NCI-H128 (cell line): ENCODE measurements around the gene TOMM20L.
"Not testable (repeated sequence)": the region's sequence is repeated elsewhere in the genome, so short reads cannot be mapped to it uniquely, and the experiment has no call there.

Source experiments
- DNase-seq: peaks from one replicate; lab custom pipeline; 2025; ENCODE audit not compliant: unreplicated experiment; lab: John Stamatoyannopoulos, UW

Gene TOMM20L

DNA sequence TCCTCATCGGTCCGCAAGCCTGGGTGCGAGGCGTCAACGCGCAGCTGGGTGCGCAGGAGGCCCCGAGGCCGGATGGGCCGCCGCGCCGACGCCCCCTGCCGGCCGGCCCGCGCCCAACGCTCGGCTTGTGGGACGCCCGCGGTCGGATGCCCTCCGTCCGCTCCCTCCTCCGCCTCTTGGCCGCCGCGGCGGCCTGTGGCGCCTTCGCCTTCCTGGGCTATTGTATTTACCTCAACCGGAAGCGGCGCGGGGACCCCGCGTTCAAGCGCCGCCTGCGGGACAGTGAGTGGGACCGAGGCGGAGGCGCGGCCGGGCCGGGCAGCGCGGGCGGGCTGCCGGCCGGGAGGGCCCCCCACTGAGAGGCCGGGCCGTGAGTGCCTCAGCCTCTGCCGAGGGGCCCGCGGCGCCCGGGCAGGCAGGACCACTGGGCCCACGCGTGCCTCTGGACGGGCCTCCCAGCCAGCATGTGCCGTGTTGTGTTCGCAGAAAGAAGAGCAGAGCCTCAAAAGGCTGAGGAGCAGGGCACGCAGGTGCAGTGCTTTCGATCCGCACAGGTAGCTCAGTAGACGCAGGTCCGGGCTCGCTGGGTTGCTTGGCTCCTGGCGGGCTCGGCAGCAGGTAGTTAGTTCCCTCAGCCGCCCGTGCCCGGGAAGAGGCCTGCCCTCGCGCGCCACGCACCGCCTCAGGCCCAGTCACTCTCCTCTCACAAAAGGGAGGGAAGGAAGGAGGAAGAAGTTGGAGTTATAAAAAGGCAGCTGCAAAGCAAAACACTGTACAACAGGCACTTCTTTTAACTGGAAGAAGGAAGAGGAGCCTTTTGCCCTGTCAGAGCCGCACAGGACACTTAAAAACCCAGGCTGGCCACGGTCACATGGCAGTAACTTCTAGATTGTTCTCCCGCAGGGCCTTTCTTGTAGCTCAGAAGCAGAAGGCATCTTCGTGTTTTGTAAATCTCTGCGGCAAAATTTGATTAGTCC is at the start of gene TOMM20L:
TSS of gene TOMM20L (plus strand) at position 119 of the 977 bp plus-strand sequence. CDS start at position 147, 28 bp downstream.
- peak; percentile 6 for DNase-seq

DNA sequence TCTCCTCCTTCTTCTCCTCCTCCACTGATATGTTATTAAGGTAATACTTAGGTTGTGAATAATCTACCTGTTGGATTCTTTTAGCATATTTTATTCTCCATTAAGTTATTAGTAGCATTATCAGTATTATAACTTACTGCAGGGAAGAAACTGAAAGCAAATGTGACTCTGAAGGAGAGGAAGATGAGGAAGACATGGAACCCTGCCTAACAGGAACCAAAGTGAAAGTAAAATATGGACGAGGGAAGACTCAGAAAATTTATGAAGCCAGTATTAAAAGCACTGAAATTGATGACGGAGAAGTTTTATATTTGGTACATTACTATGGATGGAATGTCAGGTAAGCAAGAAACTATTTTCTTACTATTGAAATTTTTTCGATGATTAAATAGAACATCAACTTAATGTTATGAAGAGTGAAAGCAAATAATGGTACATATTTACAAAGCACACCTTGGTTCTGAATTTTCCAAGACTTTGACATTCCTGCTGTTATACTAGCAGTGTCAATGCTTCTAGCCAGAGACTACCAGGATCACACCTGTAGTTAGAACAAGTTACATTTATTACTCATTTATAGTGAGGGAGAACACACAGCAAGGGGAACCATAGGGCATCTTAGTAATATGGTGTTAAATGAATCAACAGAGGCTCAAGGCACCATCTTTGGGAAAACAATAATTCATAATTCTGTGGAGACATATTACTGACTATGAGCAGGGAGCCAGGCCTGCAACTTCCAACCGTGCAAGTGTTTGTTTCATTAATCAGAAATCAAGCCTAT is 42.0 kb upstream of the TOMM20L start:
- DNase-seq, result no peak

DNA sequence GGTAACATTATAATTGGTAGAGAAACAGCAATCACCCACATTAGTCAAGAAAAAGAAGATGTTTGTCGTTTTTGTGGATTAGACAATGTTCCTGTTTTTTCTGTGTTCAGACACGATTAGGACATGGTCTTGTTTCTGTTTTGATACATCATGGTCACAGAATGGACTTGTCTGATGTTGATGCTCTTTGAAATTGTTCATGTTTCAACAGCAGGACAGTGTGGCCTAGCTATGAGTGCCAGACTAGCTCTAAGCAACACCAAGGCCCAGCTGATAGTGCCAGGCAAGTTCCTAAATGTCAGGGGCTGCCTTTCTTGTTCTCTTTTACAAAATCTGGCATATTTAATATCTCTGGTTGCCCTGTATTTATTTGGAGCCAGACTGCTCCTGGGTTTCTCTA is 40.9 kb upstream of the TOMM20L start:
- no peak for DNase-seq

DNA sequence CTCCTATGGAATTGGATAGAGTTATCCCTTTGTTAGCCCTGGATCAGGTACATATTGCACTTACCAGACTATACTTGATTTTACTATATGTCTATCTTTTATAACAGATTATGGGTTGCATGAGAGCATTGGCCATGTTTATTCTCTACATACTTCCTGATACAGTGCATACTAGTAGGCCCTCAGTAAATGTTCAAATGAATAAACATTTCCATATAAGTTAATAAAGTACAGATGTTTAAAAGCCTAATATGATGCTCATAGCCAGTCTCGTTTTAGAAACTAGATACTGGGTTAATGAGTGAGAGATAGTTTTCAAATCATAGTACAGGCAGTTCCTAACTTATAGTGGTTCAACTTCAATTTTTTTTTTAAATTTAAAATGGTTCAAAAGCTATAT is 39.5 kb upstream of the TOMM20L start:
- DNase-seq, result no peak

DNA sequence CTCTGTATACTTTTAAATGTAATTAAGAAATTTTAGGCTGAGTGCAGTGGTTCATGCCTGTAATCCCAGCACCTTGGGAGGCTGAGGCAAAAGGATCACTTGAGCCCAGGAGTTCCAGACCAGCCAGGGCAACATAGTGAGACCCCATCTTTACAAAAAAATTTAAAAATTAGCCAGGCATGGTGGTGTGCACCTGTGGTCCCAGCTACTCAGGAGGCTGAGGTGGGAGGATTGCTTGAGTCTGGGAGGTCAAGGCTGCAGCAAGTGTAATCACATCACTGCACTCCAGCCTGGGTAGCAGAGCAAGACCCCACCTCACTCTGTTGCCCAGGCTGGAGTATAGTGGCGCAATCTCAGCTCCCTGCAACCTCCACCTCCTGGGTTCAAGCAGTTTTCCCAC is 33.5 kb upstream of the TOMM20L start:
- DNase-seq, result not testable (repeated sequence)

DNA sequence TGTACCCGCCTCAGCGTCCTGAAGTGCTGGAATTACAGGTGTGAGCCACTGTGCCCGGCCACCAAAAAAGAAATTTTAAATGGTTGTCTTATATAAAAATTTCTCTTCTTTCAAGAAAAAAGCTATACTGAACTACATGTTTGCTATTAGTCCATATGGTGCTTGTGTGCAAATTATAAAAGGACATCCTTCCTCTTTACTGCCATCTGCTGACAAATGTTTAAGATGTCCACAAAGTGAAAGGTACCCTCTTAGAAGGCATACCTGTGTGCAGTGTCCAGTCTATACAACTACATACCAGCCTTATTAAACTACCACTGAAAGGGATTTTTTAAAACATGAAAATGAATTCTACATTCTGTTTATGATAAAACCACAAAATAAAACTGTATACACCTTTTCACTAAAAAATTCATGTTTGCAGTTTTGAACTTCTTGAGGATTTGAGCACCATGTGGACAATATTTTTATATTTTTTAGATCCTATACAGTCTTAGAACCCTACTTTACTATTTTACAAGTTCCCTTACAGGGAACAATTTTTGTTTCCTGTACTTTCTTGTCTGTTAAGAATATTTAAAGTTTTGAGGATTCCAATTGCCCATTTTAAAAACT is 32.8 kb upstream of the TOMM20L start:
- peak; percentile 6 for DNase-seq

DNA sequence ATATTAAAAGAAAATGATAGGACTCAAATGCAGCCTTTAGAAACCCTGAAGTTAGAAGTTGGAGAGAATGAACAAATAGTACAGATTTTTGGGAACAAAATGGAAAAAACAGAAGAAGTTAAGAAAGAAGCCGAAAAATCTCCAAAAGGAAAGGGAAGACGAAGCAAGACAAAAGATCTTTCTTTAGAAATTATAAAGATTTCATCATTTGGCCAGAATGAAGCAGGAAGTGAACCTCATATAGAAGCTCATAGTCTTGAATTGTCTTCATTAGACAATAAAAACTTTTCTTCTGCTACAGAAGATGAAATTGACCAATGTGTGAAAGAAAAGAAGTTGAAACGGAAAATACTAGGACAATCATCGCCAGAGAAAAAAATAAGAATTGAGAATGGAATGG is 31.4 kb upstream of the TOMM20L start:
- no peak for DNase-seq

DNA sequence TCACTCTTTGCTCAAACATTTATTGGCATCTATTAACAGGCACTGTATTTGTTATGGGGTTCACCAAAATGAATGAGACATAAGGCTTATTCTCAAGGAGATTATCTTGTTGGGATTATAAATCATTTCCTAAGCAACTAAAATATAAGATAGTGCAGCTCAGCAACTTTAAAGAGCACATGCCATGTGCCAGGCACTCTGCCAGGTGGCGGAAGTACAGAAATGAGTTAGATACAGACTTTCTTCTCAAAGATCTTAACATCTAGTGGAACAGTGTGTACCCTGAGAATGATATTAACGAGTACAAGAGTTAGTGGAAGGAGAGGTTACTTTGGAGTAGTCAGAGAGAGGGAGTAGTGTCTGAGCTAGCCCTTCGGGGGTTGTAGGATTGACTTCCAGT is 28.4 kb upstream of the TOMM20L start:
- no peak for DNase-seq

DNA sequence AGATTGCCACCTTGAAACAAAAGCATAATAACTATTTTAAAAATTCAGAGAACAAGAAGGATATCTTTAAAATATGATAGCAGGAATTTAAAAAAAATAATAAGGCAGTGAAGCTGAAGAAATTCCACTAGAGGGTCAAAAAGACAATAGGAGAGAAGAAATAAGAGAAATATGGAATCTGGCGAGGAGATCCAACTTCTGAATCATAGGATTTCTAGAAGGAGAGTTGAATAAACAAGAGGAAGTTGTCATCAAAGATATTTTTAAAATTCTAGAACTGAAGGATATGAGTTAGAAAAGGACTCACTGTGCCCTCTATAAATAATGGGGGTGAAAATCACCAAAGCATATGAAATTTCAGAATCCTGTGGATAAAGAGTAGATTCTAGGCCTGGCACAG is 26.8 kb upstream of the TOMM20L start:
- no peak for DNase-seq

DNA sequence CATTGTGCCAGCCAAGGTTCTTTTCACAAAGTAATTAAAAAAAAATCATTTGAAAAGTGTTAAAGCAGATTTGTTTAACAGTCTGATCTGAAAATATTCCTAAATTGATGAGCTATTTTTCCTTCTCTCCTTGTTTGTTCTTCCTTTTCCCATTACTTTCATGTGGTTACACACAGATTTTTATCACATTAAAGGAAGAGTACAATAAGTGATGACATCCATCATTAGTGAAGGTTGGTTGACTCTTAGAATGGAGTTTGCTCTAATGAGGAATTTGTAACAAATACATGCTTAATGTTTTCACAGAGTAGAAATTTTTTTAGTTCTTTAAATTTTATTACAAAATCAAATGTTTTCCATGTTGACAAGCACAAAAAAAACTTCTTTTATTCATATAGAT is 18.9 kb upstream of the TOMM20L start:
- no peak for DNase-seq

DNA sequence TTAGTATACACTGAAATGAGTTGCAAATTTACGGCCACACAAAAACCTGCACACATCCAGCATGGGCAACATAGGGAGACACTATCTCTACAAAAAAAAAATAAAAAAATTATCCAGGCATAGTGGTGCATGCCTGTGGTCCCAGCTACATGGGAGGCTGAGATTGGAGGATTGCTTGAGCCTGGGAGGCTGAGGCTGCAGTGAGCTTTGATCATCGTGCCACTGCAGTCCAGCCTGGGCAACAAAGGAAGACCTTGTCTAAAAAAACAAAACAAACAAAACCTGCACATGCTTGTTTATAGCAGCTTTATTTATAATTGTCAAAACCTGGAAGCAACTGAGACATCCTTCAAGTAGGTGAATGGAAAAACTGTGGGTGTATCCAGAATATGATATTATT is 4.9 kb upstream of the TOMM20L start:
- no peak for DNase-seq

DNA sequence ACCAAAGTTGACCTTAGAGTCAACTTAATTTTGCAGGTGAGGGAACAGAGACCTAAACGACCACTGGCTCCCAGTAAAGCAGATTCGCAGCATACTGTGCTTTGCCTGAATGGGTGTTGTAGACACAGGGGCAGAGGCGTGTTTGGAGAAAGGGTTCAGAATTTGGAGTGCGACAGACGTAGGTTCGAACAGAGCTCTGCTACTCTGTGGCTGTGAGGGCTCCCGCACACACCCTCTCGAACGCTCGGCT is 243 bp upstream of the TOMM20L start:
- DNase-seq, result no peak

DNA sequence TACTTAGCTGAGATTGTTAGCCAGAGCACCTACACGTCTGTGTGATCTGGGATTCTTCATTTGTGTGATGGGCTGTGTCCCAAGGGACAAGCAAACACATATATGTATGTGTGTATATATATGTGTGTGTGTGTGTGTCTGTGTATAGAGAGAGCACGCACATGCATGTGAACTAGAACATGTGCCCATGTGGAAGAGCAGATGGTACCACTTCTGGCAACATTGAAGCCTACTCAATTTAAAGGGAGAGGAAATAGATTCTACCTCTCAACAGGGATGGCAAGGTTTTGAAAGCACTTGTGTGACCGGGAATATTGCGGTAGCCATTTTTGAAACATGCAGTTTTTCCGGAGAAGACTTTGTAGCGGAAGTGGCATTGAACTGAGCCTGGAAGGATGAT is 1.4 kb downstream of the TOMM20L start:
- DNase-seq, result no peak

DNA sequence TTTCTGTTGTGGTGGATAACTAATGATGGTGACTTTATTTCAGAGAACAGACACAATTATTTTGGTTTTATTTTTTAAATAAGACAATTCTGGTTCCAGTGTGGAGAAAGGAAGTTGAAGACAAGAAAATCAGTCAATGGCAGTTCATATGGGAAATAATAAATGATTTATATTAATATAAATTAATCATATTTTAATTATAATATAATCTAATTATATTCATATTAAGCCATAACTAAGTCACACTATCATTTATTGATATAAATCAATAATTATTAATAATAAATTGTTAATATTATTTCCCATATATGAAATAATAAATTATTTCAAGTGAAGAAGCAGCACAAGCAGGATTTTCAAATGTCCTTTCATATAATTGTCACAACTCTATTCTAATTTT is 2.8 kb downstream of the TOMM20L start:
- no peak for DNase-seq

DNA sequence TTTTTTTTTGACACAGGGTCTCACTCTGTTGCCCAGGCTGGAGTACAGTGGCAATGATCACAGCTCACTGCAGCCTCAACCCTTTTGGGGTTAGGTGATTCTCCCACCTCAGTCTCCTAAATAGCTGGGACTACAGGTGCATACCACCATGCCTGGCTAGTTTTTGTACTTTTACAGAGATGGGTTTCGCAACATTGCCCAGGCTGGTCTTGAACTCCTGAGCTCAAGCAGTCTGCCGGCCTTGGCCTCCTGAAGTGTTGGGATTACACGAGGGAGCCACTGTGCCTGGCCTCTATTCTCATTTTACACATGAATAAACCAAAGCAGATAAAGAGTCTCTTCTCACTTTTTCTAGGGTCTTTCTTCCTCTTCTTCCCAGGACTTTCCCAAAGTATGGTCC is 3.2 kb downstream of the TOMM20L start:
- no peak for DNase-seq

DNA sequence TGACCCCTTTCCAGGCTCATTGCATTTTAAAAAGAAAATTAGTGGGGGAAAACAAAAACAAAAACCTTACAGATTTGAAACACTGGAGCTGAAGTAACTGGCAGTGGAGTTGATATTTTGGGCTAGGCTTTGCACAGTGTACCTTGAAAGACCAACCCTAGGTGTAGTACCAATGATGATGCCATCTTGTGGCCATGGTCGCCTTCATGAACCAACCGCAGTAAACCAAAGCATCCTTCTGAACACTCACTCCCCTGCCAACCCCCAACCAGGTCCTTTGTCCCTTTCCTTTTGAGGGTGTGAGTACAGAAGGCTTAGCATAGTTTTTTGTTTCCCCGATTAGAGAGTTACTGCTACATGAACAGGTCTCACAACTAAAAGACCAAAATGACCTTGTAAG is 5.9 kb downstream of the TOMM20L start:
- no peak for DNase-seq

DNA sequence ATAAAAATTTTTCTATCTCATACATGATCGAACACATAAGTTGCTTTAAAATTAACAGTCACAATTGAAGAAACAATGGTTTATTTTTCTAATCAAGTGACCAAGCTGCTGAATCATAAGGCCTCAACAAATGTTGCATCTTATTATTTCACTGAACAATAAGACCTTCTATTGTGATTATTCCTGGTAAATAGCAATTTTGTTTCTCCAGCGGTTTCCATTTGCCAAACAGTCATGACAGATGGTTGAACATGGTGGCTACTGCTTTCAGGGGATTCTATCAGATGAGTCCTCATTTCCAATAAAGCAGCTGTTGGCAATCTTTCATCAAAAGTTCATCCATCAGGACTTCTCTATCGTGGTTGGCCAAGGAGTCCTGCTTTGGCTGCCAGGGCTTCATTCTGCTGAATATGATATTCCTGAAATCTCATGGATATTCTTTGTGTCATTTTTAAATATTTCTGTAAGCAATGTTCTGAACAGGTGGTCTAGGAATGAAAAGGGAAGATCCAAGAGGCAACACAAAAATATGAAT is 13.0 kb downstream of the TOMM20L start:
- DNase-seq, result no peak

DNA sequence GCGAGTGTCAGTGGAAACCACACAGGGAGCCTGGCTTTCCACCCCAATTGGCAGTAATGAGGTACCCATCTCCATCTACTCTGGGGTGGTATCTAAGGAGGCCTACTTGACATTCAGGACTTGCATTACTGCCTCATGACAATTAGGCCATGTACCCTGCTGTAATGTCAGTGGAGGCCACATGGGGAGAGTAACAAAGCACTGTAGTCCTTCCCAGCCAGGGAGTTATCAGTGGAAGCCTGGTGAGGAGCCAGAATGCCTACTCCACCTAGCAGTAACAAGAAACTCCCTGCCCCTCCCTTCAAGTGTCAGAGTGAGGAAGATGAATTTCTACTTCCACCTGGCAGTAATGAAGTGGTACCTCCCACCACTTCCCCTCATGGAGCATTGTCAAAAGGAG is 19.1 kb downstream of the TOMM20L start:
- no peak for DNase-seq

DNA sequence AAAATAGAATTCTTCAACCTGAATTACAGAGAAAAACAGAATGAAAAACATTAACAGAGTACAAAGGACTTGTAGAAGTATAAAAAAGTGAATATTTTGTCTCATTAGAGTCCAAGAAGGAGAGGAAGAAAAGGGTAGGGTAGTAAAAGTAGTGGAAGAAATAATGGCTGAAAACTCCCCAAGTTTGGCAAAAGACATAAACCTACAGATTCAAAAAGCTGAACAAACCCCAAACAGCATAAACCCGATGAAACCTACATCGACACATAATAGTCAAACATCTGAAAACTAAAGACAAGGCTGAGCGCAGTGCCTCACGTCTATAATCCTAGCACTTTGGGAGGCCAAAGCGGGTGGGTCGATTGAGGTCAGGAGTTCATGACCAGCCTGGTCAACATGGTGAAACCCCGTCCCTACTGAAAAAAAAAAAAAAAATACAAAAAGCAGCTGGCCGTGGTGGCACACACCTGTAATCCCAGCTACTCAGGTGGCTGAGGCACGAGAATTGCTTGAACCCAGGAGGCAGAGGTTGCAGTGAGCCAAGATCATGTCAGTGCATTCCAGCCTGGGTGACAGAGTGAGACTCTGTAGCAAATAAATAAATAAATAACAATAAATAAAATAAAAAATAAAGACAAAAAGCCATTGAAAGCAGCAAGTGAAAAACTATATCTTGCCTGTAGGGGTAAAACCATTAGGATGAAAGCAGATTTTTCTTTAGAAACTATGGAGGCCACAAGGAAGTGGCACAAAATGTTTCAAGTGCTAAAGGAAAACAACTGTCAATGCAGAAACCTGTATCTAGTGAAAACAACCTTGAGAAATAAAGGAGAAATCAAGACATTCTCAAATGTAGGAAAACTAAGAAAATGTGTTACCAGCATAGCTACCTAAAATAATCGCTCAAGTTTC is 20.2 kb downstream of the TOMM20L start:
- no peak for DNase-seq

DNA sequence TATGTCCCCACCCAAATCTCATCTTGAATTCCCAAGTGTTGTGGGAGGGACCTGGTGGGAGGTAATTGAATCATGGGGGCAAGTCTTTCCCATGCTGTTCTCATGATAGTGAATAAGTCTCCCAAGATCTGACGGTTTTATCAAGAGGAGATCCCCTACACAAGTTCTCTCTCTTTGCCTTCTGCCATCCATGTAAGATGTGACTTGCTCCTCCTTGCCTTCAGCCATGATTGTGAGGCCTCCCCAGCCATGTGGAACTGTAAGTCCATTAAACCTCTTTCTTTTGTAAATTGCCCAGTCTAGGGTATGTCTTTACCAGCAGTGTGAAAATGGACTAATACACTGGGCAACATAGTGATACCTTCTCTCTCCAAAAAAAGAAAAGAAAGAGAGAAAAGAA is 21.2 kb downstream of the TOMM20L start:
- not testable (repeated sequence) for DNase-seq
